Mesothelial cell of epicardium (in vitro differentiated cells): ENCODE results near the gene COL5A1. TPM values are rescaled to one million over a fixed set of nuclear protein-coding genes. Genes with fewer than 3 reads are reported as not detected.
A peak's percentile ranks its signal among the peaks of the same experiment; 100 is the strongest.

ENCODE experiments used
- DNase-seq, 2 experiments: peaks; one replicate each; pipeline ENCODE4 v3.0.0; 2021; ENCODE audit warnings: low spot score in 2 of 2; ENCODE audit not compliant: unreplicated experiment in 2 of 2
- H3K27ac Mint-ChIP-seq: 2 replicates; pipeline ENCODE4 v1.8.0; 2021; ENCODE audit warnings: mixed read lengths
- H3K27me3 Mint-ChIP-seq: 2 replicates; pipeline ENCODE4 v1.8.0; 2021; ENCODE audit warnings: low read depth, mixed read lengths
- H3K36me3 Mint-ChIP-seq: 2 replicates; pipeline ENCODE4 v1.8.0; 2021; ENCODE audit warnings: mixed read lengths
- H3K4me1 Mint-ChIP-seq: 2 replicates; pipeline ENCODE4 v1.8.0; 2021; ENCODE audit warnings: mixed read lengths
- H3K4me3 Mint-ChIP-seq: 2 replicates; pipeline ENCODE4 v1.8.0; 2021; ENCODE audit warnings: mild to moderate bottlenecking, moderate library complexity, mixed read lengths
- H3K9me3 Mint-ChIP-seq: 2 replicates; pipeline ENCODE4 v1.8.0; 2021; ENCODE audit warnings: mixed read lengths
- total RNA-seq: library from RNA; stranded (reverse); gene quantifications from 3 replicates; pipeline ENCODE4 v1.2.1, GENCODE V29; 2021
- TF ChIP-seq, protein P1 (sequence below): fragments of 200-600 bp; sonication (generic); IDR thresholded peaks from one replicate; pipeline ENCODE4 v1.5.0; 2021; ENCODE audit warnings: antibody characterized with exemption; ENCODE audit not compliant: unreplicated experiment

Gene COL5A1
- total RNA-seq, 1 donor from 2014 or later = 605 TPM

DNA sequence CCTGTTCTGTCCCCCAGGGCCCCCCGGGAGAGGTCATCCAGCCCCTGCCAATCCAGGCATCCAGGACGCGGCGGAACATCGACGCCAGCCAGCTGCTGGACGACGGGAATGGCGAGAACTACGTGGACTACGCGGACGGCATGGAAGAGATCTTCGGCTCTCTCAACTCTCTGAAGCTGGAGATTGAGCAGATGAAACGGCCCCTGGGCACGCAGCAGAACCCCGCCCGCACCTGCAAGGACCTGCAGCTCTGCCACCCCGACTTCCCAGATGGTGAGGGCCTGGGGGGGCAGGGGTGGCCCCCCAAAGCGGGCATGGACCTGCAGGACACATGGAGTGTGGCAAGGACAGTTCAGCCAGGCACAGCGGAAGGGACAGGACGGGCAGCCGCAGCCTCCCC lies 183.0 kb downstream of the COL5A1 start:
- Mint-ChIP-seq H3K27me3 (no peaks in the 10 kb centered on the region), H3K4me3 (no peak overlapping the region), H3K27ac (no peak overlapping the region), H3K9me3 (no peaks in the 10 kb centered on the region), H3K36me3 (peaks cover 31% of the 10 kb centered on the region), H3K4me1 (no peaks in the 10 kb centered on the region)
- TF ChIP-seq, protein P1, sequence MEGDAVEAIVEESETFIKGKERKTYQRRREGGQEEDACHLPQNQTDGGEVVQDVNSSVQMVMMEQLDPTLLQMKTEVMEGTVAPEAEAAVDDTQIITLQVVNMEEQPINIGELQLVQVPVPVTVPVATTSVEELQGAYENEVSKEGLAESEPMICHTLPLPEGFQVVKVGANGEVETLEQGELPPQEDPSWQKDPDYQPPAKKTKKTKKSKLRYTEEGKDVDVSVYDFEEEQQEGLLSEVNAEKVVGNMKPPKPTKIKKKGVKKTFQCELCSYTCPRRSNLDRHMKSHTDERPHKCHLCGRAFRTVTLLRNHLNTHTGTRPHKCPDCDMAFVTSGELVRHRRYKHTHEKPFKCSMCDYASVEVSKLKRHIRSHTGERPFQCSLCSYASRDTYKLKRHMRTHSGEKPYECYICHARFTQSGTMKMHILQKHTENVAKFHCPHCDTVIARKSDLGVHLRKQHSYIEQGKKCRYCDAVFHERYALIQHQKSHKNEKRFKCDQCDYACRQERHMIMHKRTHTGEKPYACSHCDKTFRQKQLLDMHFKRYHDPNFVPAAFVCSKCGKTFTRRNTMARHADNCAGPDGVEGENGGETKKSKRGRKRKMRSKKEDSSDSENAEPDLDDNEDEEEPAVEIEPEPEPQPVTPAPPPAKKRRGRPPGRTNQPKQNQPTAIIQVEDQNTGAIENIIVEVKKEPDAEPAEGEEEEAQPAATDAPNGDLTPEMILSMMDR = no peak
- no peak for DNase-seq

DNA sequence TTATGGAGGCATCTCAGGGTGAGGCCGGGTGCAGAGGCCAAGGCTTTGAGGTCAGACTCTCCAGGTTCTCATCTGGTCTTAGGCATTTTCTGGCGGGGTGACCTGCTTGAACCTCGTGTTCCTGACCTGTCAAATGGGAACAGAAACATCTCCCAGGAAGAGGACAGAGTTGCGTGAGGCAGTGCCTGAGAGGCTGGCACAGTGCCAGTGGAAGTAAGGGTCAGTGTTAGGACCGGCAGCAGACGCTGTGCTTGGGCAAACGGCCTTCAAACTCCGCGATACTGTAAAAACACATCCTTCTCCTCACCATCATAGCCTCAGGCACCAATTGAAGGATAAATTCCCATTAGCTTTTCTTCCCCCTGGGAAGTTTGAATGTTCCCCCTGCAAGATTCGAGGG lies 183.4 kb downstream of the COL5A1 start:
- Mint-ChIP-seq H3K27ac (no peak overlapping the region), H3K27me3 (no peaks in the 10 kb centered on the region), H3K4me3 (no peak overlapping the region), H3K4me1 (no peaks in the 10 kb centered on the region), H3K36me3 (peaks cover 31% of the 10 kb centered on the region), H3K9me3 (no peaks in the 10 kb centered on the region)
- no peak for DNase-seq
- TF ChIP-seq, protein P1 = no peak

DNA sequence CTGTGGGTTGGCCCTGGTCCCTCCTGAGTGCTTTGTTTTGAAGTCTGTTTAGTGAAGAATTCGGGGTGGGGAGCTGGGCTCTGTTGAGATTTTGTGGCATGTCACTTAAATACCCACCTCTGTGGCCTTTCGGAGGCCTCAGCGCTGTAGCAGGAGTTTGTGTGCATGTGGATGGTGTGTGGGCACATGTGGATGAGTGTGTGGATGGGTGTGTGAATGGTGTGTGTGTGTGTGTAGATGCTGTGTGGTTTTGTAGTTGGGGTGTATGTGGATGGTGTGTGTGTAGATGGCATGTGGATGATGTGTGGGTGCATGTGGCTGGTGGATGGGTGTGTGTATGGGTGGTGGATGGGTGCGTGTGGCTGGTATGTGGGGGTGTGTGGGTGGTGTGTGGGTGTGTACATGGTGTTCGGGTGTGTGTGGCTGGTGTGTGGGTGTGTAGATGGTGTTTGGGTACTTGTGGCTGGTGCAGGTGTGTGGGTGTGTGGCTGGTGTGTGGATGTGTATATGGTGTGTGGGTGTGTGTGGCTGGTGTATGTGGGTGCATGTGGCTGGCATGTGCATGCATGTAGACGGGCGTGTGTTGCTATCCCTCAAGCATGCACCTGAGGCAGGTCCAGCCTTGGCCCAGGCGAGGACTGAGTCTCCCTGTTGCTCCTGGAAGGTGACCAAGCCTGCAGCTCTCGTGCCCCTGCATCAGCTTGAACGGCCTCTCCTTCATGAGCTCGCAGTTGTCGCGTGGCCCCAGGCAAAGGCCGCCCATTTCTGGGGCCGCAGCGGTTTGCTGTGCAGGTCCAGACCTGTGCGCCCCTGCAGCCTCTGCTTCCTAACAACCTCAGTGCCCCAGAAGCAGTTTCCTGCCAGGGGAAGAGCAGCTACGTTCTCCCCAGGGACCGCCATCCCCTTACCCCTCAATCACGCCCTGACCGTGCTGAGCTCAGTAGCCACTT lies 185.0 kb downstream of the COL5A1 start:
- Mint-ChIP-seq H3K9me3 (no peaks in the 10 kb centered on the region), H3K4me1 (no peaks in the 10 kb centered on the region), H3K27me3 (no peaks in the 10 kb centered on the region), H3K4me3 (no peak overlapping the region), H3K36me3 (peaks cover 28% of the 10 kb centered on the region), H3K27ac (no peak overlapping the region)
- TF ChIP-seq, protein P1 = no peak
- DNase-seq = no peak

DNA sequence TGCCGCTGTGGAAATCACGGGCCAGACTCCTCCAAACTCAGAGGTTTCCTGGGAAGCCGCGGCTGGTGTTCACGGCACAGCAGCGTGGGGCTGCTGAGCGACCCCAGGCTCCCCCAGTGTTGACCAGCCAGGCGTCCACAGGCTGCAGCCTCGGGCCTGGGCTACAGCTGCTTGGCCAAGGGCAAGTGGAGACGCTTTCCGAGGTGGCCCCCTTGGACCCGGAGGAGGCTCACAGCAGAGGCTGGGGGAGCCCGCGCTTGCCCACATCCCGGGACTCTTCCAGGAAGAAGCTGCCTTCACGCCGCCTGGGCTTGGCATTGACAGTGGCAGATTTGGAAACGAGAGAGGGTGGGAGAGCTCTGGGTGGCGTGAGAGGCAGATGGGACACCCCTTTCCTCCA lies 186.0 kb downstream of the COL5A1 start:
- Mint-ChIP-seq H3K36me3 (peaks cover 28% of the 10 kb centered on the region), H3K4me1 (no peaks in the 10 kb centered on the region), H3K27me3 (no peaks in the 10 kb centered on the region), H3K9me3 (no peaks in the 10 kb centered on the region), H3K27ac (peak overlapping the region; percentile 43), H3K4me3 (no peak overlapping the region)
- no peak for DNase-seq
- TF ChIP-seq, protein P1 = no peak

DNA sequence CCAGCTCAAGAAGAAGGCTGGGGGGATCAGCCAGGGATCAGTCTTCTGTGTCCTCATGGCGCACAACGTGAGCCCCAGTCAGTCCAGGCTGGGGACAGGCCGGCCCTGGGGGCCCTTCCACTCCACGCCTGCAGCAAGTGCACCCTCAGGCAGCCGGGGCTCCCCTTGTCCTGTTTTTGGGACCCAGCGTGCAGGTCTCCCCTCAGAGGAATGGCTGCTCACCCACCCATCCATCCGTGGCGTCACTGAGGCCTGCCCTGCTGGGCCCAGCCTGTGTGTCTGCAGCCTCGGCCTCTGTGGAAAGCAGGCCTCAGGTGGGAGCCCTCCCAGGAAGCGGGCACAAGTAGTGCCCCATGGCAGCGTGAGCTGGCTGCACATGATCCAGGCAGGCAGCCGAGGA lies 186.4 kb downstream of the COL5A1 start:
- TF ChIP-seq, protein P1 = no peak
- no peaks in the 10 kb centered on the region for H3K4me1 Mint-ChIP-seq
- H3K27ac Mint-ChIP-seq = no peak overlapping the region
- no peak overlapping the region for H3K4me3 Mint-ChIP-seq
- H3K36me3 Mint-ChIP-seq = peaks cover 26% of the 10 kb centered on the region
- H3K9me3 Mint-ChIP-seq = no peaks in the 10 kb centered on the region
- H3K27me3 Mint-ChIP-seq = no peaks in the 10 kb centered on the region
- DNase-seq = no peak
